HepG2 (cell line): ENCODE data around the gene VDAC1. TPM values are rescaled to one million over a fixed set of nuclear protein-coding genes. Genes with fewer than 3 reads are reported as not detected.

ENCODE experiments used
- ATAC-seq: fragments of 200-7000 bp; cut with Tn5 transposase; 3 replicates; pipeline ENCODE4 v1.9.1; 2020; ENCODE audit warnings: mild to moderate bottlenecking, moderate library complexity
- BruUV-seq: library from RNA; stranded (reverse); fragments of 400-500 nt; replicated peaks from 2 replicates; lab custom pipeline; 2021; lab: Mats Ljungman, UMichigan
- CTCF ChIA-PET: fragments of 300-600 bp; formaldehyde crosslinking; extraction: SDS; loops from one replicate; lab custom pipeline; 2021; ENCODE audit warnings: low total read pairs, inconsistent platforms, low intra/inter-chr PET ratio; lab: Yijun Ruan, JAX
- POLR2A ChIA-PET: fragments of 350-600 bp; sonication (Branson Sonifier 250); formaldehyde crosslinking; loops from one replicate; lab custom pipeline; 2020; ENCODE audit warnings: antibody characterized with exemption, inconsistent platforms; lab: Yijun Ruan, JAX
- DNase-seq: peaks from one replicate; pipeline ENCODE4 v3.0.0-alpha.2; 2015; ENCODE audit warnings: low spot score
- FAIRE-seq: peaks from 3 replicates; lab custom pipeline; 2011; peaks lifted over from hg19 to GRCh38; lab: Jason Lieb, UNC
- H2AFZ ChIP-seq: one replicate; pipeline ENCODE4 v1.6.1; 2011; ENCODE audit warnings: low read length, inconsistent platforms
- H3K27ac ChIP-seq: fragments of 300-600 bp; 3 replicates; pipeline ENCODE4 v1.8.0; 2011; ENCODE audit warnings: mixed run types, mild to moderate bottlenecking, mixed read lengths, low read length, inconsistent platforms; ENCODE audit not compliant: insufficient read depth; ENCODE audit errors: extremely low read length
- H3K27me3 ChIP-seq, 2 experiments: fragments of 200-600 bp in 1 of 2; 2 replicates in 1 of 2; 3 replicates in 1 of 2; pipeline versions ENCODE4 v1.6.0 to v1.8.0; 2011; ENCODE audit warnings: low read length in 2 of 2, mild to moderate bottlenecking in 2 of 2, moderate library complexity in 2 of 2, inconsistent platforms in 1 of 2; ENCODE audit not compliant: insufficient read depth in 2 of 2, control insufficient read depth in 1 of 2
- H3K36me3 ChIP-seq, 2 experiments: fragments of 200-600 bp in 1 of 2; replicated peaks in 1 of 2; 2 replicates in 1 of 2; 3 replicates in 1 of 2; pipeline versions ENCODE4 v1.5.1 to v1.8.0; 2011; ENCODE audit warnings: low read length in 2 of 2, inconsistent platforms in 1 of 2; ENCODE audit not compliant: insufficient read depth in 2 of 2, control insufficient read depth in 1 of 2
- H3K4me1 ChIP-seq: 2 replicates; pipeline ENCODE4 v1.5.1; 2012; ENCODE audit warnings: low read length, inconsistent platforms; ENCODE audit not compliant: insufficient read depth
- H3K4me2 ChIP-seq: 2 replicates; pipeline ENCODE4 v1.6.0; 2011; ENCODE audit warnings: low read depth, low read length, inconsistent platforms
- H3K4me3 ChIP-seq, 3 experiments: fragments of 200-600 bp in 1 of 3; sonication (generic), shearing (Covaris generic) in 1 of 3; replicated peaks in 1 of 3; 2 replicates each; pipeline ENCODE4 v1.5.1; 2011 to 2016; ENCODE audit warnings: low read length in 3 of 3, inconsistent platforms in 2 of 3, low read depth in 2 of 3, mild to moderate bottlenecking in 2 of 3, control low read depth in 1 of 3, mixed read lengths in 1 of 3; ENCODE audit not compliant: insufficient read depth in 1 of 3
- H3K79me2 ChIP-seq: one replicate; pipeline ENCODE4 v1.6.1; 2011; ENCODE audit warnings: low read length, inconsistent platforms; ENCODE audit not compliant: insufficient read depth
- H3K9ac ChIP-seq: 2 replicates; pipeline ENCODE4 v1.6.0; 2011; ENCODE audit warnings: mild to moderate bottlenecking, low read depth, low read length, inconsistent platforms; ENCODE audit not compliant: insufficient read depth
- H3K9me3 ChIP-seq: 2 replicates; pipeline ENCODE4 v1.5.1; 2012; ENCODE audit warnings: mild to moderate bottlenecking, low read length
- H4K20me1 ChIP-seq: 2 replicates; pipeline ENCODE4 v1.6.0; 2011; ENCODE audit warnings: inconsistent platforms, mild to moderate bottlenecking, low read length, moderate library complexity; ENCODE audit not compliant: insufficient read depth
- ARNTL ChIP-seq: sonication (generic); formaldehyde crosslinking; IDR thresholded peaks from 2 replicates; pipeline ENCODE4 v1.4.0; 2020; ENCODE audit warnings: mild to moderate bottlenecking, missing genetic modification reagents
- ERF ChIP-seq: IDR thresholded peaks from 2 replicates; pipeline ENCODE4 v1.6.1; 2018; ENCODE audit warnings: missing biosample characterization, missing genetic modification reagents
- JUND ChIP-seq: sonication (generic); formaldehyde crosslinking; IDR thresholded peaks from 2 replicates; pipeline ENCODE4 v1.8.0; 2022; ENCODE audit warnings: mild to moderate bottlenecking, missing genetic modification reagents
- KDM1A ChIP-seq: IDR thresholded peaks from 2 replicates; pipeline ENCODE4 v1.6.1; 2016; ENCODE audit warnings: missing compliant biosample characterization
- LBX2 ChIP-seq: sonication (generic); formaldehyde crosslinking; IDR thresholded peaks from 2 replicates; pipeline ENCODE4 v1.5.0; 2020; ENCODE audit warnings: missing genetic modification reagents, mild to moderate bottlenecking, borderline replicate concordance
- MEIS2 ChIP-seq: sonication (generic); formaldehyde crosslinking; IDR thresholded peaks from 2 replicates; pipeline ENCODE4 v1.9.0; 2021; ENCODE audit warnings: mild to moderate bottlenecking, missing genetic modification reagents
- NR0B2 ChIP-seq: sonication (generic); formaldehyde crosslinking; IDR thresholded peaks from 2 replicates; pipeline ENCODE4 v1.4.0; 2020; ENCODE audit warnings: mild to moderate bottlenecking, missing genetic modification reagents
- RORA ChIP-seq: sonication (generic); formaldehyde crosslinking; IDR thresholded peaks from 2 replicates; pipeline ENCODE4 v1.5.0; 2020; ENCODE audit warnings: mild to moderate bottlenecking, missing genetic modification reagents, moderate library complexity
- RXRB ChIP-seq: IDR thresholded peaks from 2 replicates; pipeline ENCODE4 v1.6.1; 2016; ENCODE audit warnings: borderline replicate concordance, missing genetic modification reagents, missing compliant biosample characterization
- SP5 ChIP-seq: IDR thresholded peaks from 2 replicates; pipeline ENCODE4 v1.6.1; 2016; ENCODE audit warnings: low read depth, borderline replicate concordance
- THAP7 ChIP-seq: sonication (generic); formaldehyde crosslinking; IDR thresholded peaks from 2 replicates; pipeline ENCODE4 v1.8.1; 2023; ENCODE audit warnings: mild to moderate bottlenecking, missing genetic modification reagents
- TOE1 ChIP-seq: sonication (generic); formaldehyde crosslinking; IDR thresholded peaks from 2 replicates; pipeline ENCODE4 v1.4.0; 2020; ENCODE audit warnings: mild to moderate bottlenecking, missing genetic modification reagents
- ZBTB33 ChIP-seq: sonication (generic); formaldehyde crosslinking; IDR thresholded peaks from 2 replicates; pipeline ENCODE4 v1.4.0; 2020; ENCODE audit warnings: missing genetic modification reagents
- ZC3H13 ChIP-seq: sonication (generic); formaldehyde crosslinking; IDR thresholded peaks from 2 replicates; pipeline ENCODE4 v1.8.1; 2023; ENCODE audit warnings: mild to moderate bottlenecking, missing genetic modification reagents, moderate library complexity
- ZFP1 ChIP-seq: IDR thresholded peaks from 2 replicates; pipeline ENCODE4 v1.6.1; 2016
- ZFYVE20 ChIP-seq: sonication (generic); formaldehyde crosslinking; IDR thresholded peaks from 2 replicates; pipeline ENCODE4 v1.8.0; 2023; ENCODE audit warnings: low read depth, mild to moderate bottlenecking, moderate library complexity, missing genetic modification reagents, borderline replicate concordance
- ZNF275 ChIP-seq: sonication (generic); formaldehyde crosslinking; IDR thresholded peaks from 2 replicates; pipeline ENCODE4 v1.8.0; 2022; ENCODE audit warnings: missing genetic modification reagents, mild to moderate bottlenecking, inconsistent platforms, borderline replicate concordance
- ZSCAN29 ChIP-seq: sonication (generic); formaldehyde crosslinking; conservative IDR thresholded peaks from 2 replicates; pipeline ENCODE4 v1.4.0; 2020; ENCODE audit warnings: mild to moderate bottlenecking, missing genetic modification reagents
- WGBS: methylation state at CpG from one replicate; pipeline ENCODE4 v1.1.6; 2017; ENCODE audit warnings: low lambda C conversion rate; 5-methylcytosine and 5-hydroxymethylcytosine counted together
- in situ Hi-C: cut with HindIII; loops from 2 replicates; pipeline ENCODE4 v1.10.0; 2017; ENCODE audit warnings: low pct_unique_long_range_greater_than_20kb; ENCODE audit not compliant: extremely low pct_ligation_motif_present
- intact Hi-C: fragments of 100-400 bp; cut with micrococcal nuclease; formaldehyde crosslinking; loops from one replicate; pipeline ENCODE4 v1.10.0; 2022; ENCODE audit not compliant: unreplicated experiment
- polyA plus RNA-seq, 8 experiments: library from polyadenylated mRNA; depleted of rRNA in 3 of 8; stranded (reverse) in 7 of 8; unstranded in 1 of 8; fragments of >200 nt; fragmentation: Illumina TruSeq in 4 of 8; extraction: Trizol in 4 of 8; gene quantifications; 2 replicates each; pipeline versions ENCODE4 v1.2.1 to v1.2.3, GENCODE V29; 2011 to 2016; ENCODE audit warnings: low read depth in 4 of 8, missing spikeins in 1 of 8, mixed read lengths in 1 of 8; ENCODE audit not compliant: insufficient read depth in 1 of 8
- total RNA-seq, 5 experiments: library from RNA; depleted of rRNA; stranded (reverse); fragments of >200 nt; fragmentation: Illumina TruSeq; extraction: Trizol; gene quantifications; 2 replicates each; pipeline ENCODE4 v1.2.3, GENCODE V29; 2016; ENCODE audit warnings: low read depth in 1 of 5

The VDAC1 gene
- total and polyA plus RNA-seq, 2 of the 13 experiments (the other 11 are each of a cell fraction or from before 2014, with no cell fraction given) = 112 to 380 TPM

GRCh38 chr5:133957080-133957479, 47.7 kb downstream of the VDAC1 start:
- Histone ChIP-seq H3K79me2 (peaks cover 6% of the 10 kb centered on the region), H3K9ac (no peak overlapping the region), H3K9me3 (no peaks in the 10 kb centered on the region), H3K4me2 (no peak overlapping the region), H3K27me3 (no peaks in the 10 kb centered on the region), H2AFZ (no peak overlapping the region), H3K4me1 (peaks cover 11% of the 10 kb centered on the region), H3K4me3 (no peak overlapping the region), H3K36me3 (peaks cover 2 to 36% of the 10 kb centered on the region in 2 experiments; a peak in 4 of 5 replicates), H3K27ac (no peak overlapping the region), H4K20me1 (no peaks in the 10 kb centered on the region)
- ATAC-seq (no peak), DNase-seq (no peak), FAIRE-seq (no peak)
- TF ChIP-seq NR0B2 (CRISPR knock-in tag) = no peak
- no peak for TF ChIP-seq SP5 (CRISPR knock-in tag)
- TF ChIP-seq RXRB (CRISPR knock-in tag) = no peak
- no peak for TF ChIP-seq ZFYVE20 (CRISPR knock-in tag)
- no peak for TF ChIP-seq ZSCAN29 (CRISPR knock-in tag)
- TF ChIP-seq JUND = no peak
- no peak for TF ChIP-seq THAP7 (CRISPR knock-in tag)
- TF ChIP-seq LBX2 (CRISPR knock-in tag) = no peak
- TF ChIP-seq MEIS2 (CRISPR knock-in tag) = no peak
- no peak for TF ChIP-seq ZC3H13 (CRISPR knock-in tag)
- TF ChIP-seq ZNF275 (CRISPR knock-in tag) = no peak
- TF ChIP-seq RORA (CRISPR knock-in tag) = no peak
- no peak for TF ChIP-seq TOE1 (CRISPR knock-in tag)
- TF ChIP-seq ZFP1 (CRISPR knock-in tag) = no peak
- TF ChIP-seq ERF (CRISPR knock-in tag) = no peak
- no peak for TF ChIP-seq ZBTB33 (CRISPR knock-in tag)
- no peak for TF ChIP-seq ARNTL
- no peak for TF ChIP-seq KDM1A (CRISPR knock-in tag)
- no TSS peak for BruUV-seq
- intact Hi-C loops (no loop called here), in situ Hi-C loops (no loop called here)
- WGBS = 96% methylated on average over 4 of the region's 4 CpGs
- ChIA-PET POLR2A (no interaction called here), CTCF (no interaction called here)
